H9 (cell line): ENCODE results near the gene METTL26. TPM values are rescaled to one million over a fixed set of nuclear protein-coding genes. Genes with fewer than 3 reads are reported as not detected.
A peak's percentile ranks its signal among the peaks of the same experiment; 100 is the strongest.

ENCODE experiments used
- DNase-seq: peaks from one replicate; pipeline ENCODE4 v3.0.0-alpha.2; 2017
- H2AFZ ChIP-seq: one replicate; pipeline ENCODE4 v1.6.1; 2013; ENCODE audit warnings: mild to moderate bottlenecking, low read length, control low read depth, moderate library complexity
- H2AK5ac ChIP-seq: 2 replicates; pipeline ENCODE4 v1.6.1; 2013; ENCODE audit warnings: low read length, control low read depth, mixed read lengths; ENCODE audit not compliant: insufficient read length
- H2BK120ac ChIP-seq: one replicate; pipeline ENCODE4 v1.6.1; 2013; ENCODE audit warnings: low read depth, mild to moderate bottlenecking, low read length, control low read depth, inconsistent platforms; ENCODE audit not compliant: poor library complexity, severe bottlenecking
- H2BK12ac ChIP-seq: 2 replicates; pipeline ENCODE4 v1.6.1; 2013; ENCODE audit warnings: low read length, control low read depth, mixed read lengths, low read depth; ENCODE audit not compliant: insufficient read length
- H2BK15ac ChIP-seq: 2 replicates; pipeline ENCODE4 v1.6.1; 2013; ENCODE audit warnings: low read depth, low read length, control low read depth
- H2BK20ac ChIP-seq: one replicate; pipeline ENCODE4 v1.6.1; 2013; ENCODE audit warnings: low read depth, mild to moderate bottlenecking, low read length, control low read depth, inconsistent platforms; ENCODE audit not compliant: poor library complexity, severe bottlenecking
- H2BK5ac ChIP-seq: 2 replicates; pipeline ENCODE4 v1.6.1; 2013; ENCODE audit warnings: low read length, control low read depth, mixed read lengths; ENCODE audit not compliant: insufficient read length
- H3K14ac ChIP-seq: 2 replicates; pipeline ENCODE4 v1.6.1; 2013; ENCODE audit warnings: low read length, control low read depth; ENCODE audit not compliant: insufficient read depth
- H3K18ac ChIP-seq: 2 replicates; pipeline ENCODE4 v1.6.1; 2013; ENCODE audit warnings: low read depth, mild to moderate bottlenecking, mixed read lengths, low read length, control low read depth; ENCODE audit not compliant: insufficient read length
- H3K23ac ChIP-seq: 2 replicates; pipeline ENCODE4 v1.6.1; 2013; ENCODE audit warnings: low read length, control low read depth, mixed read lengths, low read depth; ENCODE audit not compliant: insufficient read length
- H3K23me2 ChIP-seq: 2 replicates; pipeline ENCODE4 v1.6.1; 2013; ENCODE audit warnings: low read depth, mild to moderate bottlenecking, mixed read lengths, low read length, control low read depth; ENCODE audit not compliant: insufficient read length, poor library complexity, severe bottlenecking
- H3K27ac ChIP-seq: 2 replicates; pipeline ENCODE4 v1.5.1; 2013; ENCODE audit warnings: low read length, control low read depth, mixed read lengths, low read depth; ENCODE audit not compliant: insufficient read length
- H3K27me3 ChIP-seq: 2 replicates; pipeline ENCODE4 v1.6.1; 2013; ENCODE audit warnings: low read length, control low read depth, inconsistent platforms; ENCODE audit not compliant: insufficient read depth
- H3K4ac ChIP-seq: 2 replicates; pipeline ENCODE4 v1.6.1; 2013; ENCODE audit warnings: low read depth, mild to moderate bottlenecking, control low read depth, inconsistent platforms, low read length, moderate library complexity
- H3K4me1 ChIP-seq: 2 replicates; pipeline ENCODE4 v1.6.1; 2013; ENCODE audit warnings: low read length, control low read depth, inconsistent platforms; ENCODE audit not compliant: insufficient read depth
- H3K4me2 ChIP-seq: 2 replicates; pipeline ENCODE4 v1.6.1; 2013; ENCODE audit warnings: low read length, control low read depth, mixed read lengths; ENCODE audit not compliant: insufficient read length, insufficient read depth
- H3K56ac ChIP-seq: 2 replicates; pipeline ENCODE4 v1.6.1; 2013; ENCODE audit warnings: low read depth, mild to moderate bottlenecking, mixed read lengths, low read length, control low read depth; ENCODE audit not compliant: insufficient read length
- H3K79me1 ChIP-seq: 2 replicates; pipeline ENCODE4 v1.6.1; 2013; ENCODE audit warnings: low read depth, mild to moderate bottlenecking, moderate library complexity, low read length, control low read depth, inconsistent platforms; ENCODE audit not compliant: insufficient read depth, poor library complexity, severe bottlenecking
- H3K79me2 ChIP-seq: 2 replicates; pipeline ENCODE4 v1.6.1; 2013; ENCODE audit warnings: low read length, control low read depth, inconsistent platforms; ENCODE audit not compliant: insufficient read depth
- H3K9ac ChIP-seq: 2 replicates; pipeline ENCODE4 v1.6.1; 2013; ENCODE audit warnings: low read length, control low read depth, mixed read lengths; ENCODE audit not compliant: insufficient read length; ENCODE audit errors: extremely low read depth
- H3K9me3 ChIP-seq: one replicate; pipeline ENCODE4 v1.6.1; 2013; ENCODE audit warnings: low read depth, low read length, inconsistent platforms; ENCODE audit not compliant: control insufficient read depth
- H3T11ph ChIP-seq: one replicate; pipeline ENCODE4 v1.6.1; 2013; ENCODE audit warnings: mild to moderate bottlenecking, low read length, control low read depth, inconsistent platforms
- H4K20me1 ChIP-seq: one replicate; pipeline ENCODE4 v1.6.1; 2013; ENCODE audit not compliant: control insufficient read depth, insufficient read length, insufficient read depth
- H4K5ac ChIP-seq: 2 replicates; pipeline ENCODE4 v1.6.1; 2013; ENCODE audit warnings: low read depth, mild to moderate bottlenecking, mixed read lengths, low read length, control low read depth; ENCODE audit not compliant: insufficient read length
- H4K8ac ChIP-seq: replicated peaks from 2 replicates; pipeline ENCODE4 v1.6.1; 2013; ENCODE audit warnings: low read length, control low read depth, mixed read lengths, low read depth; ENCODE audit not compliant: insufficient read length
- H4K91ac ChIP-seq: 2 replicates; pipeline ENCODE4 v1.6.1; 2013; ENCODE audit warnings: low read depth, mild to moderate bottlenecking, moderate library complexity, mixed read lengths, low read length, control low read depth; ENCODE audit not compliant: insufficient read length
- H3K27ac Mint-ChIP-seq, 3 experiments: 2 replicates in 2 of 3; 3 replicates in 1 of 3; pipeline ENCODE4 v1.8.0; 2020 to 2021; ENCODE audit warnings: mixed read lengths in 3 of 3, mild to moderate bottlenecking in 1 of 3, moderate library complexity in 1 of 3
- H3K27me3 Mint-ChIP-seq: 2 replicates; pipeline ENCODE4 v1.8.0; 2021; ENCODE audit warnings: low read depth, mild to moderate bottlenecking, moderate library complexity, mixed read lengths
- H3K36me3 Mint-ChIP-seq, 3 experiments: 2 replicates in 2 of 3; 3 replicates in 1 of 3; pipeline ENCODE4 v1.8.0; 2020 to 2021; ENCODE audit warnings: low read depth in 3 of 3, mixed read lengths in 3 of 3; ENCODE audit not compliant: insufficient read depth in 1 of 3
- H3K4me1 Mint-ChIP-seq, 2 experiments: 2 replicates each; pipeline ENCODE4 v1.8.0; 2020; ENCODE audit warnings: mixed read lengths in 2 of 2
- H3K4me3 Mint-ChIP-seq, 2 experiments: 2 replicates in 1 of 2; 3 replicates in 1 of 2; pipeline ENCODE4 v1.8.0; 2020 to 2021; ENCODE audit warnings: mild to moderate bottlenecking in 2 of 2, mixed read lengths in 2 of 2, moderate library complexity in 1 of 2
- H3K9me3 Mint-ChIP-seq, 2 experiments: 2 replicates in 1 of 2; 3 replicates in 1 of 2; pipeline ENCODE4 v1.8.0; 2020; ENCODE audit warnings: mild to moderate bottlenecking in 2 of 2, mixed read lengths in 2 of 2, moderate library complexity in 1 of 2
- WGBS: extraction: QIAGEN DNeasy Blood & Tissue Kit; methylation state at CpG from one replicate; pipeline ENCODE4 v1.1.7; 2013; ENCODE audit warnings: missing lambda C conversion rate, low lambda C conversion rate, mixed read lengths; ENCODE audit not compliant: insufficient read length; ENCODE audit errors: extremely low coverage; 5-methylcytosine and 5-hydroxymethylcytosine counted together
- total RNA-seq: library from RNA; stranded (reverse); gene quantifications from 2 replicates; pipeline ENCODE4 v1.2.1, GENCODE V29; 2021
- TF ChIP-seq, protein P1 (sequence below): fragments of 200-600 bp; sonication (generic); conservative IDR thresholded peaks from 3 replicates; pipeline ENCODE4 v1.8.0; 2021; ENCODE audit warnings: antibody characterized with exemption, mild to moderate bottlenecking

Gene METTL26
- total RNA-seq, 1 experiment from 2014 or later: 108 TPM

DNA sequence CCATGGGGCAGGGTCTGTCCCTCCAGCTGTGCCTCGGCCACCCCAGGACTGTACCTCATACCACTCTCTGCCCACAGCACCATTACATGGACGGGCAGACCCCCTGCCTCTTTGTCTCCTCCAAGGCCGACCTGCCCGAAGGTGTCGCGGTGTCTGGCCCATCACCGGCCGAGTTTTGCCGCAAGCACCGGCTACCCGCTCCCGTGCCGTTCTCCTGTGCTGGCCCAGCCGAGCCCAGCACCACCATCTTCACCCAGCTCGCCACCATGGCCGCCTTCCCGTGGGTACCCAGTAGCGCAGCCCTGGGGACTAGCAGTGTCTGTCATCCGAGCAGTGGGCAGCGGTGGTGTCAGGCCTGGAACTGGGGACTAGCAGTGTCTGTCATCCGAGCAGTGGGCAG lies 36.7 kb upstream of the METTL26 start:
- WGBS: no CpG with 5 or more reads among the region's 21 CpGs
- H3K27ac Mint-ChIP-seq: 0 out of 7 replicates have a peak overlapping the region, but pooled peaks of 1 of the 3 experiments have one; percentile 61

More for the DNA sequence above, 36.7 kb upstream of the METTL26 start:
- Histone ChIP-seq H2AK5ac (no peak overlapping the region), H2BK12ac (no peak overlapping the region), H3K4me1 (no peaks in the 10 kb centered on the region), H4K91ac (no peak overlapping the region), H3K9ac (no peak overlapping the region), H3K14ac (no peak overlapping the region), H2BK15ac (no peak overlapping the region), H3K18ac (no peak overlapping the region), H3K4ac (no peak overlapping the region), H4K20me1 (no peaks in the 10 kb centered on the region), H3K79me1 (no peaks in the 10 kb centered on the region), H4K5ac (no peak overlapping the region), H2BK120ac (no peak overlapping the region), H3T11ph (no peak overlapping the region), H3K9me3 (no peaks in the 10 kb centered on the region), H3K23me2 (peaks cover 6% of the 10 kb centered on the region), H3K27me3 (no peaks in the 10 kb centered on the region), H2AFZ (no peak overlapping the region), H4K8ac (no peak overlapping the region), H3K27ac (no peak overlapping the region), H3K4me2 (no peak overlapping the region), H3K79me2 (no peaks in the 10 kb centered on the region; the same call in 1 of the 2 replicates), H3K56ac (no peak overlapping the region), H3K23ac (no peak overlapping the region), H2BK20ac (no peak overlapping the region), H2BK5ac (no peak overlapping the region)
- TF ChIP-seq, protein P1, sequence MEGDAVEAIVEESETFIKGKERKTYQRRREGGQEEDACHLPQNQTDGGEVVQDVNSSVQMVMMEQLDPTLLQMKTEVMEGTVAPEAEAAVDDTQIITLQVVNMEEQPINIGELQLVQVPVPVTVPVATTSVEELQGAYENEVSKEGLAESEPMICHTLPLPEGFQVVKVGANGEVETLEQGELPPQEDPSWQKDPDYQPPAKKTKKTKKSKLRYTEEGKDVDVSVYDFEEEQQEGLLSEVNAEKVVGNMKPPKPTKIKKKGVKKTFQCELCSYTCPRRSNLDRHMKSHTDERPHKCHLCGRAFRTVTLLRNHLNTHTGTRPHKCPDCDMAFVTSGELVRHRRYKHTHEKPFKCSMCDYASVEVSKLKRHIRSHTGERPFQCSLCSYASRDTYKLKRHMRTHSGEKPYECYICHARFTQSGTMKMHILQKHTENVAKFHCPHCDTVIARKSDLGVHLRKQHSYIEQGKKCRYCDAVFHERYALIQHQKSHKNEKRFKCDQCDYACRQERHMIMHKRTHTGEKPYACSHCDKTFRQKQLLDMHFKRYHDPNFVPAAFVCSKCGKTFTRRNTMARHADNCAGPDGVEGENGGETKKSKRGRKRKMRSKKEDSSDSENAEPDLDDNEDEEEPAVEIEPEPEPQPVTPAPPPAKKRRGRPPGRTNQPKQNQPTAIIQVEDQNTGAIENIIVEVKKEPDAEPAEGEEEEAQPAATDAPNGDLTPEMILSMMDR: no peak
- DNase-seq: no peak
- Mint-ChIP-seq H3K36me3 (peaks cover 11 to 27% (median 27%) of the 10 kb centered on the region in 3 experiments; a peak in 6 of 7 replicates), H3K9me3 (no peaks in the 10 kb centered on the region), H3K4me1 (peaks cover 11 to 15% of the 10 kb centered on the region in 2 experiments), H3K27me3 (peaks cover 3% of the 10 kb centered on the region; the same call in 1 of the 2 replicates), H3K4me3 (peak overlapping the region in 1 of 2 experiments; percentile 40; a peak in 1 of 5 replicates)
